A204.1 (cell line): ENCODE measurements around the gene MARCHF3.
"Not testable (repeated sequence)": the region's sequence is repeated elsewhere in the genome, so short reads cannot be mapped to it uniquely, and the experiment has no call there.

Source experiments
- FAIRE-seq: peaks from 2 replicates; lab custom pipeline; 2012; peaks lifted over from hg19 to GRCh38; lab: Jason Lieb, UNC

MARCHF3 gene

DNA sequence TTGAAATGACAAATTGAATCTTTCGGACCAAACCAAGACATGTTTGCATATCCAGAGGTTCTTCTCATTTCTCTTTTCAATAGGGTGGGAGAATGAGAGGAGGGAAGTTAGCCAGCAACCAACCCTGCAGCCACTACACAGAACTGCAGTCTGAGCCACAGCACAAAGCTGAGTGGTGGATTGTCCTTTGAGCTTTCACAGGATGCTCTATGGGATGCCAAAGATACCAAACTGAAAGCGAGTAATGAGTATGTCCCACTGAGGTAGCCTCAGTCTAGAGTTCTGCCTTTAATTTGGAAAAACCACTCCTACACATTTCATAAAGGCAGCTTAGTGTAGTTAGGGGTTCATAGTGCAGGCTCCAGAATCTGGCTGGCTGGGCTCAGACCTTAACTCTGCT lies 114.9 kb downstream of the MARCHF3 start:
- no peak for FAIRE-seq

DNA sequence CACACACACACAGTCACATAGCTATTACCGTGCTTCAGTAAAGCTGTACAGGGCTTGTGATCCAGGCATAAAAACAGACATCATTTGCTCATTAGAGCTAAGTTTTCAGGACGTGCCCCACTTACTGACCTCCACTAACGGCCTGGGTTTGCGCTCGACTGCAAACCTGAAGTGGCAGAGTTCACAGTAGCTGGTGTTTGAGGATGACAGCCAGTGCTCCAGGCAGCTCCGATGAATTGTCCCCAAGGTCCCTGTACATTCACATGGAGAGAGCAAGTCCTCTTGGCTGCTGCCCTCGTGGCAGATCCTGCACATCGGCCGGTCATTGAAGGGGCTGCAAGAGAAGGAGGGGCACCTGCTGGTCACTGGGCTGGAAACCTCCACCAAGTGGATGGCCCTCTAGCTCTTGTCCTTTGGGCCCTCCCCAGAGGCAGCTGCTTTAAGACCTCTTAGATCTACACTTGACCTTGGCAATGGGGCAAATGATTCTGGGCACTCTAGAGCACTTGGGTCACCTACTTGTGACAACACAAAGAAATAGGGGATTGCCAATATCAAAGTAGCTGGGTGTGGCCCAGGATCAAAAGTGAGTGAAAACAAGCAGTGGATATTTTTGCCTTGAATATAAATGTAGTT lies 115.4 kb downstream of the MARCHF3 start:
- FAIRE-seq = no peak

DNA sequence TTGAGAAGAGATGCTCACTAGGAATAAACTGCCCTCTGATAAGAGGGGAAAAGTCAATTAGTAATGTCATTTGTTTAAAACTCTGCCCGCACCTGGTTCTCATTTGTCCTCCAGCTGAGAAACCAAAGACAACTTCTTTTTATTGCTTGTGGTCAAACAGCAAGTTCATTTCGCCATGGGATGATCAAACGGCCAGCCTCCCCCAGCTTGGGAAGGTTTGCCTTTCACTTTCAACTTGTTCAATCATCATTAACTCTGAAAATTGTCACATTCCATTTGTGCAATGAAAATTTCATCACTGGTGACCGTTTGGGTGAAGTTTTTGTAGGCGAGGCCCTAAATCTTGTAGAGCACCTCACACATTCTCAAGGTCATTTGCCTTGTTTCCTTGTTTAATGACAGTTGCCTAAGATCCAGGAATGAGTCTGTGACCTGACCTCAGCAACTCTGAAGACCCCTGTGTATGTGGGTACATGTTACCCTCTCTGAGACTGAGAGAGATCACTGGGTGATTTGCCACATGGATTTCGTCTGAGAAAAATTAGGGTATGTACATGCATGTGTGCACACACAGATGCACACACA lies 117.7 kb downstream of the MARCHF3 start:
- no peak for FAIRE-seq

DNA sequence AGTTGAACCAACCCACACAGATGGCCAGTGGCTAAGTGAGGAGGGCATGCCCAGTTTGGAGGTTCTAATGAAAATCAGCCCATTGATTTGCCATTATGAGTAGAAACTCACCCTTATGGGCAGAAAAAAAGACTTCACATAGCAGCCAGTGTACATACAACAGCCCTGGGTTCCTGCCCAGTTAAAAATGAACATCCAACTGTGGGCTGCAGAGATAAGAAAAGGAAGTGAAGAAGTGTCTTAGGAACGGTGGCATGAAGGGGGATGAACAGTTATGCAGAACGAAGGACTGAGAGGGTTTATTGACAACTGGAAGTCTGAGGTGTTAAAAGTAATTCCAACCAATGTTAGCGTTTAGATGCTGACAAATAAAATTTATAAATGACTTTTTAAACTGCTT lies 118.4 kb downstream of the MARCHF3 start:
- FAIRE-seq = no peak

DNA sequence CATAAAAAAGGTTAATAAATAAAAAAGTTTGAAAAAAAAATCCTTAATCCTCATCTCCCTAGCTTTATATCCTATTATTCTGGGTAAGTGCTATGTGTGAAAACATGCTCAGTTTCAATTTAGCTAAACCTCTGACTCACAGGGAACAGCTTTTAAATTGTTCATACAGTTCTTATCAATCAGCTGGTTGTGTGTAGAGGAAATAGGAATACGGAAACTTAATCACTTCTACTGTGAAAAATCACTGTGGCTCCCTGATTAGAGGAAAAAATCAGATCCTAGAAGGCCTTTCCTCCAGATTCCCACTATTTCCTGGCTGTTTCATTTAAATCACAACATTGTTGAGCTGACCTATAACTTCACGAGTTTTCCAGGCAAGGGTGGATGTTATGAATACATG lies 120.5 kb downstream of the MARCHF3 start:
- no peak for FAIRE-seq

DNA sequence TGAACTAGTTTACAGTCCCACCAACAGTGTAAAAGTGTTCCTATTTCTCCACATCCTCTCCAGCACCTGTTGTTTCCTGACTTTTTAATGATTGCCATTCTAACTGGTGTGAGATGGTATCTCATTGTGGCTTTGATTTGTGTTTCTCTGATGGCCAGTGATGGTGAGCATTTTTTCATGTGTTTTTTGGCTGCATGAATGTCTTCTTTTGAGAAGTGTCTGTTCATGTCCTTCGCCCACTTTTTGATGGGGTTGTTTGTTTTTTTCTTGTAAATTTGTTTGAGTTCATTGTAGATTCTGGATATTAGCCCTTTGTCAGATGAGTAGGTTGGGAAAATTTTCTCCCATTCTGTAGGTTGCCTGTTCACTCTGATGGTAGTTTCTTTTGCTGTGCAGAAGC lies 126.0 kb downstream of the MARCHF3 start:
- not testable (repeated sequence) for FAIRE-seq

DNA sequence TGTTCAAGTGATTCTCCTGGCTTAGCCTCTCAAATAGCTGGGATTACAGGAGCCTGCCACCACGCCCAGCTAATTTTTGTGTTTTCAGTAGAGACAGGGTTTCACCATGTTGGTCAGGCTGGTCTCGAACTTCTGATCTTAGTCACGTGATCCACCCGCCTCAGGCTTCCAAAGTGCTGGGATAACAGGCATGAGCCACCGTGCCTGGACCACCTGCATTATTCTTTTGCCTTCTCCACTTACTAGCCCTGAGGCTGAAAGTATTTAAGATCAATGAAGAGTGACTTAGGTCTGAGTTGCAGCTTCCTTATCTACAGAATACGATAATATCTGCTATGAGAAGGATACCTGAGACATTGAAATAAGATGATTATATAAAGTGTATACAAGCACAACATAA lies 129.6 kb downstream of the MARCHF3 start:
- FAIRE-seq = no peak

DNA sequence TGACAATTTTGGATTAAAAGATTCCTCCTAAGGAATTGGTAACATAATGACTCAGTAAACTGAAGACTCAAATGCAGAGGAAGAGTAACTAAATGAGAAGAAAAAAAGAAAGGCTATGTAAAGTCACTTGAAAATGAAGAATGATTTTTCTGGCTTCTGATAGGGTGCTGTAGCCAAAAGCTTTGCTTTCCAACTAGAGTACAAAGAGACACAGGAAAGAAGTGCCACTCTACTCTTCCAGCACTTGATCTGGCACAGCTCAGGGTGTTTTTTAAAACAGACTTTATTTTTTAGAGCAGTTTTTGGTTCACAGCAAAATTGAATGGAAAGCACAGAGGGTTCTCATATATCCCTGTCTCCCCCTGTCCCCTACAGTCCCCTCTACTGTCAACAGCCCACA lies 130.9 kb downstream of the MARCHF3 start:
- no peak for FAIRE-seq

DNA sequence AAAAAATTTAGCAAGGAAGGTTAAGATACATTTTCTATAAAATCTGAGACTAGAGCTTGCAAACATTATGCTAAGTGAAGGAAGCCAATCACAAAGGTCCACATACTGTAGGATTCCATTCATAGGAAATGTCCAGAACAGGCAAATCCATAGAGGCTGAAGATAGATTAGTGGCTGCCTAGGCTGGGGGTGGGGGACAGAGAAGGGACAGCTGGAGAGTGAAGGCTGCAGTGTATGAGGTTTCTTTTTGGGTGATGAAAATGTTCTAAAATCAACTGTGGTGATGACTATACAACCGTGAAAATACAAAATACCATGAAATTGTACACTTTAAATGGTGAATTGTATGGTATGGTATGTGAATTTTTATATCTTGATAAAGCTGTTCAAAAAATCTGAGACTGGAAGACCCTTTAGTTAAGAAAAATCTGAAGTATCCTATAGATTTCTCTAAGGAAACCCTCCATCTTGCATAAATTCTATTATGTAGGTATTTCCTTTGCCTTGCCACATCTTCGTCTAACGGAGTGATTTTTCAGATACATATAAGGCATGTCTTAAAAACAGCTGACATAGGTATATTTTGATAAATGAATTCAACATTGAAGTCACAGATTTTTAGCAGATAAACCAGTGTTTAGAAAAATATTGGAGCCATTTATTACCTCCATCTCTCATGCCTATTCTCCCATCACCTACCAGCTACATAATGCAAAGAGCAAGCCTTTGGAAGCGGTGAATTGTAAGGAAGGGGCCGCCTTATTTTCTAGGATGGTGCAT lies 132.3 kb downstream of the MARCHF3 start:
- no peak for FAIRE-seq

DNA sequence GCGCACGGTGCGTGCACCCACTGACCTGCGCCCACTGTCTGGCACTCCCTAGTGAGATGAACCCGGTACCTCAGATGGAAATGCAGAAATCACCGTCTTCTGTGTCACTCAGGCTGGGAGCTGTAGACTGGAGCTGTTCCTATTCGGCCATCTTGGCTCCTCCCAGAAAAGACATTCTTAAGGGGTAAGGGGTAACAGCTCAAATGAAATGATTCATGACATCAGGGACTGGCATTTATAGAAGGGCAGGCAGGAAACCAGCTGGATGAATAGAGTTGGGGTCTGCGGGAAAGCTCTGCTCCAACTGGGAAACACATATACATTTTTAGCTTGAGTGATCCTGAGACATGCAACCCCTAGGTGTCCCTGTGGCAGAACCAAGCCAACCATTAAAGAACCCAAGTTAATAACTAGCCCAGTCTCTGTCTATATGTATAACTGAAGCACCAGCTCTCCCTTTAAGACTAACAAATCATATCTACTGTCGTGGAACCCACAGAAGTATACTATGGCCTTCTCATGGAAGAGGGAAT lies 134.1 kb downstream of the MARCHF3 start:
- no peak for FAIRE-seq

DNA sequence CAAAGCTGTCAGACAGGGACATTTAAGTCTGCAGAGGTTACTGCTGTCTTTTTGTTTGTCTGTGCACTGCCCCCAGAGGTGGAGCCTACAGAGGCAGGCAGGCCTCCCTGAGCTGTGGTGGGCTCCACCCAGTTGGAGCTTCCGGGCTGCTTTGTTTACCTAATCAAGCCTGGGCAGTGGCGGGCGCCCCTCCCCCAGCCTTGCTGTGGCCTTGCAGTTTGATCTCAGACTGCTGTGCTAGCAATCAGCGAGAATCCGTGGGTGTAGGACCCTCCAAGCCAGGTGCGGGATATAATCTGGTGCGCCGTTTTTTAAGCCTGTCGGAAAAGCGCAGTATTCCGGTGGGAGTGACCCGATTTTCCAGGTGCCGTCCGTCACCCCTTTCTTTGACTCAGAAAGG lies 134.6 kb downstream of the MARCHF3 start:
- FAIRE-seq = not testable (repeated sequence)

DNA sequence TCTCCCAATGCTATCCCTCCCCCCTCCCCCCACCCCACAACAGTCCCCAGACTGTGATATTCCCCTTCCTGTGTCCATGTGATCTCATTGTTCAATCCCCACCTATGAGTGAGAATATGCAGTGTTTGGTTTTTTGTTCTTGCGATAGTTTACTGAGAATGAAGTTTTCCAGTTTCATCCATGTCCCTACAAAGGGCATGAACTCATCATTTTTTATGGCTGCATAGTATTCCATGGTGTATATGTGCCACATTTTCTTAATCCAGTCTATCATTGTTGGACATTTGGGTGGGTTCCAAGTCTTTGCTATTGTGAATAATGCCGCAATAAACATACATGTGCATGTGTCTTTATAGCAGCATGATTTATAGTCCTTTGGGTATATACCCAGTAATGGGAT lies 139.9 kb downstream of the MARCHF3 start:
- not testable (repeated sequence) for FAIRE-seq

DNA sequence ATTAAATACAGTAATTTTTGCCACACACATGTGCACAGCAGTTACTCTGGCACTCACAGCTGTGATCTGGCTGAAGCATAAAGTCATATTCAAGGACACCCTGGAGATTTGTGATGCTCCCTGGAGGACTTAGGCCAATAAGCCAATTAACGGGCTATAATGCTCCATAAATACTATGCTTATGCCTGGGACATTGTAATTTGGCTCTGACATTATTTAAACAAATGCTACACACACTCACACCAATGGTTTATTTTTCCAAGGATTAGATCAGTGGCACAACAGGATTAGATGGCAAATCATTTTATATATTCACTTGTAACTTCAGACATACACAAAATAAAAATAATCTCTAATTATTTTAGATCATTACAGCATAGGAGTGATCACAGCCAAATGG lies 142.2 kb downstream of the MARCHF3 start:
- no peak for FAIRE-seq

DNA sequence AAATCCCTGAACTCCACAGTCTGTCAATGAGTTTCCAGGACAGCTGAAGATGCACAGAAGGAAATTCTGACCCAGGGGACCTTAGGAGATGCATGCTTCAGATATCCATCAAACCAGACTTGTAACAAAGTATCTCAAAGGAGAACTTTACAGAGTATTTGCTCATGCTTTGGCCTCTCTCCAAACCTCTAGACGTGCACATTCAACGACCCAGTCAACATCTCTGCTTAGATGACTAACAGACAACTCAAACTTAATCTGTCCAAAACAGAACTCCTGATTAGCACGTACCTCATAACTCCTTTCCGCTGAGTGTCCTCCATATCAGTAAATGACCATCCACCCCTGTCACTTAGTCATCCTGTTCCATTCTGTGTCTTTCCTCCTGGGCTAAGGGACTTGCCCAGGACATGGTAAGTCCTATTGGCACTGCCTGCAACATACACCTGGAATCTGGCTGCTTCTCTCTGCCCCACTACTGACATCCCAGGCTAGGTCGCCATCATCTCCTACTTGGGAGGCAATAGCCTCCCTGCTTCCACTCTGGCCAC lies 146.0 kb downstream of the MARCHF3 start:
- no peak for FAIRE-seq

DNA sequence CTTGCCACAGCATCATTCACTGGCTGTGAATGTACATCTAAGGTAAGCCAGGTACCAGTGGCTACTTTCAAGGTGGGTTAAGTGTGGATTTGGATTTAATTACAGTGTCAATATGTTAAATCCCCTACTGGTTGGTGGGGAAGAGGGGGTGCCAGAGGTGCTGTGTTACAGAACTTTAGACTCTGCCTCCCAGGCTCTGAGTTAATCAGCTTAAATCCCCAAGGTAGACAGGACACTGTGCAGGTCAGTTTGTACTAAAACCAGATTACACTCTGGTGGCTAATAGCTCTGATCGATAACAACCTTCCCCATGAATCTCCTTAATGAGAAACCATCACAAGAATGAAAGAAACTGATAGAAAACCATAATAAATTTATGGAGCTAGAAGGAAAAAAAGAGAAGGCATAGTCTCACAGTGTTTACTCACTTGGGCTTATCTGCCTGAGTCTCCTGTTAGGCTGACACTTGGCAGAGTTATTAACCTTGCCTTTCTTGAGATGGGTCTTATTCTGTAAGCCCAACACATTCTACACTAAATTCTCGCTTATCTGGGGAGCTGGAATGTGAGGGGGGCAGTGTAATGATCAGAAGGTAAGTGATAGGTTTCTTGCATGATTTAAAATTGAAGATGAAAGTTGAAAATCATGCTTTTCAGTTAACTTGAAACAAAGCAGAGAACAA lies 146.7 kb downstream of the MARCHF3 start:
- FAIRE-seq = no peak

DNA sequence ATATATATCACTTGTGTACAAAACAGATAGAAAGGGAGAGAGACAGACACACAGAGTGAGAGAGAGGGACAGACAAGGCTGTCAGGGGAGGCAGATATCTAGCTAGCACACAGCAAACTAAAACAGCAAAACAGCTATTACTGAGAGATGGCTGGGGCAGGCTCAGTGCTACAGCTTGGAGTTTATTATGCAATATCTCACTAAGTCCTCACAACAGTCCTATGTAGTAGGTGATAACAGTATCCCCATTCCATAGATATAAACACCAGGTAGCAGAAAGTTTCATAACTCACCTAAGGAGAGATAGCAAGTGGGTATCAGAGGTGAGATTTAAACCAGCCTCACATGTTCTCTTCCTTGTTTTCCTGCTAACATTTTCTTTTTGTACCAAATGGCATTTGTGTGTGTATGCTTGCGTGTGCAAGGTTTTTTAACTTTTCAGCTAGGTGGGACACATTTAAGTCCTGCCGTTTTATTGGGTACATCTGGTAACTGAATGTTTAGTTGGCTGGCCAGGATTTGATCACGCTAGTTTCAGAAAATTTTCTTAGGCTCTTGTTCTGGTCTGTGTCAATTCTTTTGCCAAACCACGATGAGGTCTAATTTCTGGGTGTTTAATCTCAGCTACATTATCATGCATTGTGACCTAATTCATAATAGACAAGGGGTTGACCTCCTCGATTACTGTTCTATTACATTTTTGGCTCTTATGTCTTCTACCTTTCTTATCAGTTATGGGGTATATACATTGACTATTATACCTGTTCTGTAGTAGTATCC lies 148.3 kb downstream of the MARCHF3 start:
- FAIRE-seq = no peak

DNA sequence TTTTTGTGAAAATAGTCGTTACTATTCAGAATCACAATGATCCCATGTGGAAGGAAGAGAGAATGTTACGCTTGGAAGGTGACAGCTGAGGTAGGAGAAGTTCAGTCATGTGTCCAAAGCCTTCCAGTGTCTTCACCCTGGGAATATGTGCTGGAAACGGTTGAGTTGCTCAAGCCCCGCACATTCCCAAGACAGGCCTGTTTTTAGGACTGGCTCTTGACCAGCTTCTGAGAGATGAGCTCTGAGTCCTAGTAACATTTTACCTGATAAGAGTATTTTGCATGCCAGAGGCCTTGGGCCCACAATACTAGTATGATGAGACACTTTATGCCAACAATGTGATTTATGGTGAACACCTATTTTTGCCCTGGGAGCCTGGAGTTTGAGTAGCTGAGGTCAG lies 151.7 kb downstream of the MARCHF3 start:
- FAIRE-seq = no peak

DNA sequence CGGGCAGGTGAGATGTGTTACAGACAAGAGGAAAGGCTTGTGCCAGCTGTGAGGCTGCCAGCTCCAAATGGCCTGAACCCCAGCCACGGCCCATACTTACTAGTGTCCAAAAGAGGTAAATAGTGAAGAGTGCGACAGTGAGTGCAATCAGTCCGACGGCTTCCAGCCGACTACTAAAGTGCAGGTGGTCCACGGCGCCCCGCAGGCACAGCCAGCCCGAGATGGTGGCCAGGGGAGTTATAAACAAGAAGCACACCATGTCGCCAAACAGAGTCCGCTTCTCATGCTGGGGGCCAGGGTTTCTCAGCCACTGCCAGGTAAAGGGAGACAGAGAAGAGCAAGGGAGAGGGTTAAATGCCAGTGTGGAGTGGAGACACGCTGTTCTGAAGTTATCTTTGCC lies 152.3 kb downstream of the MARCHF3 start:
- no peak for FAIRE-seq

DNA sequence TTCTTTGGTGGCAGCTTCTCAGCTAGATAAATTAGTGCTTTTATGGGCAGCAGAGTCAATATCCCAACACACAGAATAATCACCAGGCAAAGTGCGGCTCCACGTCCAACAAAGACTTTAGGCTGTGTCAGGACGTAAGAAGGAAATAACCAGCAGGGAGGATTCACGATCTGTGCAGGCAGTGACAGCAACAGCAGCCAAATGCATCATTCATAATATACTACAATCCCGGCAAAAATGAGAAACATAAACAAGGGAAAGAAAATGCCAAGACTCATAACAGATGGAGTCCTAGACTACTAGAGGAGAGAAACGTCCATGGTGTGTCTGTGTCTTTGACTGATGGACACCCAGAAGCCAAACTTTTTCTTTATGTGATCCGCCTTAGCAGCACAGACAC lies 152.8 kb downstream of the MARCHF3 start:
- FAIRE-seq = no peak

DNA sequence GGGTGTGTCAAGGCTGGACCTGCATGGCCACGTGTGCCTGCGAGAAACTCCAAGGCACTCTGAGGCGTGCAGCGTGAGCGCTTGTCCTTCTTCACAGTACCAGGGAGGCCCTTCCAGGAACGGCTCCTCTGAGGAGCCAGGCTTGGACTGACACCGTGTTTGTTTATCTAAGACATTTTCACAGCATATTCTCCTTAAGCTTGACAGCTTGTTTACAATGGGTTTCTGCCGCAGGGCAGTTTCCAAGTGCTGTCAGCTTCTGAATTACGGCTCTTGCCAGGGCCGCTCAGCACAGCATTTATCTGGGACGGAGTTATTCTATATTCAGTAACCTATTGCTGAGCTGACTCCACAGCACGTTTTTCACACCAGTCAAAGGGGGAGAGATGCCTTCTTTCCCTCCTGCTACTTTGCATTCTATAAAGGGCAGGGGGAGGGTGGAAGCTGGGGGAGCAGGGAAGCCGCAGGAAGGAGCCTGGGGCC lies 155.0 kb downstream of the MARCHF3 start:
- no peak for FAIRE-seq

DNA sequence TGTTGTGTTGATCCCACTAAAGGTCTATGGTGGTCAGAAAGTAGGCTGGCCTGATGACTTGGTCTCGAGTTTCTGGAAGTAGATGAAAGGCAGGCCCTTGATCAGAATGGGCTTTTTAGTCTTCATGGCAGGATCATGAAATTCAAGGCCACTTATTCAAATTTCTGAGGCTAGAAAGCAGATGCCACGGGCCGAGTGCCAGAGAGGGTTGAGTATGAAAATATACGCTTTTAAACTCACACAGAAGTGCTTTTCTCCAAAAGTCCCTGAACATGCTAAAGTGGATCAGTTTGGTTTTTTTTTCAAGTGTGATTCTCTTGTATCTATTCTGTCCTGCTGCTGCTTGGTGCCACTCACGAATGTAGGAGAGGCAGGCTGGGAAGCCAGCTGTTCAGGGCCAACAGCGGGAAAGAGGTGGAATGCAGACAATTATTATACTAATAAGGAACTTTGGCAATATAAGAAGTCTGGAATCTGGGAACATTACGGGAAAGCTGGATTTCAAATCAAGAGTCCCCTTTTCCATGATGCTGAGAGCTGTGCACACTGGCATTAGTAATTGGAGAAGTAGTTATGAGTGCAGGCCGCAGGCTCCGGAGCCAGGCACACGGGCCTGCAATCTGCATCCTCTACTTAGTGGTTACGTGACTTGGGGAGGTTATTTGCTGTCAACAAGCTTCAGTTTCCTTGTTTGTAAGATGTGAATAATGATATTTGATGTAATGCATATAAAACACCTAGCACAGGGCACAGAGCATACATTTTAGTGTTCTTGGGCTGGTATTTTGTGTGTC lies 157.6 kb downstream of the MARCHF3 start:
- FAIRE-seq = no peak
